HUDEP-2 (cell line): ENCODE results near the gene FALEC.

ENCODE experiments used
- DNase-seq, 76 experiments: peaks; one replicate each; lab custom pipeline; 2025; ENCODE audit not compliant: unreplicated experiment in 76 of 76; lab: John Stamatoyannopoulos, UW

Gene FALEC

DNA sequence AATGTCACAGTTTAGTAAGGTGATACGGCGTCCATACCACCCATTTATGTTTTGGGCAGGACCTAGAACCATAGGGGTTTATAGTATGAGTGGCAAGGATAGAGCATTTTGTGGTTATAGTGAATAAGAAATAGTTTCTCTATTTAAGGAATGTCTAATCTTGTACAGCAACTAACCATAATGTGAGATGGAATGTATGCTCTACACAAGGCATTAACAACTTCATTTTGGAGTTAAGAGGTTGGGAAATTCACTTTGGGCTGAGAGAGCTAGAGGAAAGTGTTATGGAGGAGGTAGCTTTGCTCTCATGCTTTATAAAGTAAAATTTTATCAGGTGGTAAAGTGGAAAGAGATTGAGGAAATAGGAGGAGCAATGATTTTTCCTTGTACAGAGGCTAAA is 66.8 kb downstream of the FALEC start:
- DNase-seq, result no peak
